Measurements from ENCODE around the gene FAM221A. TPM values are rescaled to one million over a fixed set of nuclear protein-coding genes. Genes with fewer than 3 reads are reported as not detected.
"Not testable (repeated sequence)": the region's sequence is repeated elsewhere in the genome, so short reads cannot be mapped to it uniquely, and the experiment has no call there.

The FAM221A gene
- total RNA-seq, 2 experiments from 2014 or later: 7.3 to 9.2 TPM

GRCh38 chr7:23715099-23715498 is 35.1 kb downstream of the FAM221A start:
- no peaks in the 10 kb centered on the region for H3K9me2 ChIP-seq (ENCODE audit: insufficient read depth, low read length)
- ChIA-PET CTCF (ENCODE audit: unreplicated experiment) (no interaction called here), POLR2A (no interaction called here)
- H3K4me3 ChIP-seq (ENCODE audit: low read depth, low read length, poor library complexity, severe bottlenecking): no peak overlapping the region
- no peaks in the 10 kb centered on the region for H3K36me3 ChIP-seq (ENCODE audit: insufficient read depth, low read length)
- H3K27ac ChIP-seq (ENCODE audit: low read depth, low read length, poor library complexity, severe bottlenecking): no peak overlapping the region
- H2AFZ ChIP-seq (ENCODE audit: low read length): no peak overlapping the region
- intact Hi-C loops (cut with micrococcal nuclease; ENCODE audit: unreplicated experiment): no loop called here
- no peak overlapping the region for H3K4me2 ChIP-seq (ENCODE audit: low read length)
- TF ChIP-seq EZH2phosphoT487 (IDR thresholded peaks at IDR 0.05; ENCODE audit: borderline replicate concordance, low read depth, low read length): no peak
- TF ChIP-seq, protein P1, sequence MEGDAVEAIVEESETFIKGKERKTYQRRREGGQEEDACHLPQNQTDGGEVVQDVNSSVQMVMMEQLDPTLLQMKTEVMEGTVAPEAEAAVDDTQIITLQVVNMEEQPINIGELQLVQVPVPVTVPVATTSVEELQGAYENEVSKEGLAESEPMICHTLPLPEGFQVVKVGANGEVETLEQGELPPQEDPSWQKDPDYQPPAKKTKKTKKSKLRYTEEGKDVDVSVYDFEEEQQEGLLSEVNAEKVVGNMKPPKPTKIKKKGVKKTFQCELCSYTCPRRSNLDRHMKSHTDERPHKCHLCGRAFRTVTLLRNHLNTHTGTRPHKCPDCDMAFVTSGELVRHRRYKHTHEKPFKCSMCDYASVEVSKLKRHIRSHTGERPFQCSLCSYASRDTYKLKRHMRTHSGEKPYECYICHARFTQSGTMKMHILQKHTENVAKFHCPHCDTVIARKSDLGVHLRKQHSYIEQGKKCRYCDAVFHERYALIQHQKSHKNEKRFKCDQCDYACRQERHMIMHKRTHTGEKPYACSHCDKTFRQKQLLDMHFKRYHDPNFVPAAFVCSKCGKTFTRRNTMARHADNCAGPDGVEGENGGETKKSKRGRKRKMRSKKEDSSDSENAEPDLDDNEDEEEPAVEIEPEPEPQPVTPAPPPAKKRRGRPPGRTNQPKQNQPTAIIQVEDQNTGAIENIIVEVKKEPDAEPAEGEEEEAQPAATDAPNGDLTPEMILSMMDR (conservative IDR thresholded peaks at IDR 0.05; ENCODE audit: low read length): no peak
- H3K4me1 ChIP-seq (ENCODE audit: insufficient read depth, low read length, poor library complexity, severe bottlenecking): no peaks in the 10 kb centered on the region
- no TSS peak for BruUV-seq (replicated peaks)
- H3K9me3 ChIP-seq (ENCODE audit: low read length): no peaks in the 10 kb centered on the region
- no peaks in the 10 kb centered on the region for H4K20me1 ChIP-seq (ENCODE audit: insufficient read depth, low read length)
- H3K79me2 ChIP-seq (ENCODE audit: insufficient read depth, low read depth, low read length): no peaks in the 10 kb centered on the region
- no peak for DNase-seq (ENCODE audit: low spot score)

DNA sequence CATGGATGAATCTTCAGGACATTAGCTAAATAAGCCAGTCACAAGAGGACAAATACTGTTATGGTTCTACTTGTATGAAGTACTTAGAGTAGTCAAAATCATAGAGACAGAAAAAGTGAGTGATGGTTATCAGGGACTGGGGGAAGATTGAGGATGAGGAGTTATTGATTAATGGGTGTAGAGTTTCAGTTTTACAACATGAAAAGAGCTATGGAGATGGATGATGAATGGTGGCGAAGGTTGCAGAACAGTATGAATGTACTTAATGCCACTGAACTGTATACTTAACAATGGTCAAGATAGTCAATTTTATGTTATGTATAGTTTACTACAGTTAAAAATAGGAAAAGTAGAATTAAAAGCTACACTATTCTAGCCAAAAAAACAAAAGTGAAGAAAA is 37.8 kb downstream of the FAM221A start:
- Histone ChIP-seq H3K9me2 (ENCODE audit: insufficient read depth, low read length) (no peaks in the 10 kb centered on the region), H3K4me3 (ENCODE audit: low read depth, low read length, poor library complexity, severe bottlenecking) (no peak overlapping the region), H3K27ac (ENCODE audit: low read depth, low read length, poor library complexity, severe bottlenecking) (no peak overlapping the region), H4K20me1 (ENCODE audit: insufficient read depth, low read length) (no peaks in the 10 kb centered on the region), H3K9me3 (ENCODE audit: low read length) (no peaks in the 10 kb centered on the region), H2AFZ (ENCODE audit: low read length) (no peak overlapping the region), H3K79me2 (ENCODE audit: insufficient read depth, low read depth, low read length) (no peaks in the 10 kb centered on the region), H3K36me3 (ENCODE audit: insufficient read depth, low read length) (no peaks in the 10 kb centered on the region), H3K4me1 (ENCODE audit: insufficient read depth, low read length, poor library complexity, severe bottlenecking) (no peaks in the 10 kb centered on the region), H3K4me2 (ENCODE audit: low read length) (no peak overlapping the region)
- TF ChIP-seq, protein P1 (conservative IDR thresholded peaks at IDR 0.05; ENCODE audit: low read length): no peak
- no peak for TF ChIP-seq EZH2phosphoT487 (IDR thresholded peaks at IDR 0.05; ENCODE audit: borderline replicate concordance, low read depth, low read length)
- ChIA-PET CTCF (ENCODE audit: unreplicated experiment) (no interaction called here), POLR2A (no interaction called here)
- no TSS peak for BruUV-seq (replicated peaks)
- no peak for DNase-seq (ENCODE audit: low spot score)
- intact Hi-C loops (cut with micrococcal nuclease; ENCODE audit: unreplicated experiment): no loop called here

DNA sequence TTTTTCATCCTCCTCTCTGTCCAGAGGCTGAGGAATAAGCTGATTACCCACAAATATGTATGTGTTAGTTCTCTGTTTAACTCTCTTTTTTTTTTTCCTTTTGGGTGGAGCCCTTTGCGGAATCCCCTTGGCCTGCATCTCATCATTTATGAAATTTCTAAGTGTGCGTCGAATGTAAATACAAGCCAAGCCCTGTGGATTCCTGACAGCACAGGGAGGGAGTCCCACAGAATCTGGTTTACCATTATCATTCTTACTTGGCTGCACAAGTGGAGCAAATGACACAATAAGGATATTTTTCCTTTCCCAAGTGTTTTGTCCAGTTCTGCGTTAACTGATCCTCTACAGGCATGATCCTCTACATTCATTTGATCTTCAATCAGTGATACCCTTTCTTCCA is 41.5 kb downstream of the FAM221A start:
- ChIA-PET POLR2A (no interaction called here), CTCF (ENCODE audit: unreplicated experiment) (interaction anchor here (0.6 kb wide), 1 partner anchor 617 kb away, joined by 3 read pairs; no protein-coding TSS in a partner anchor)
- DNase-seq (ENCODE audit: low spot score): no peak
- Histone ChIP-seq H2AFZ (ENCODE audit: low read length) (no peak overlapping the region), H3K4me3 (ENCODE audit: low read depth, low read length, poor library complexity, severe bottlenecking) (no peak overlapping the region), H3K9me3 (ENCODE audit: low read length) (no peaks in the 10 kb centered on the region), H3K4me1 (ENCODE audit: insufficient read depth, low read length, poor library complexity, severe bottlenecking) (no peaks in the 10 kb centered on the region), H3K9me2 (ENCODE audit: insufficient read depth, low read length) (no peaks in the 10 kb centered on the region), H3K4me2 (ENCODE audit: low read length) (no peak overlapping the region), H3K27ac (ENCODE audit: low read depth, low read length, poor library complexity, severe bottlenecking) (no peak overlapping the region), H4K20me1 (ENCODE audit: insufficient read depth, low read length) (no peaks in the 10 kb centered on the region), H3K36me3 (ENCODE audit: insufficient read depth, low read length) (no peaks in the 10 kb centered on the region), H3K79me2 (ENCODE audit: insufficient read depth, low read depth, low read length) (no peaks in the 10 kb centered on the region)
- TF ChIP-seq EZH2phosphoT487 (IDR thresholded peaks at IDR 0.05; ENCODE audit: borderline replicate concordance, low read depth, low read length): no peak
- TF ChIP-seq, protein P1 (conservative IDR thresholded peaks at IDR 0.05; ENCODE audit: low read length): no peak
- no TSS peak for BruUV-seq (replicated peaks)
- intact Hi-C loops (cut with micrococcal nuclease; ENCODE audit: unreplicated experiment): no loop called here

- BruUV-seq (replicated peaks); POLR2A ChIA-PET: not testable (repeated sequence)
Observed at GRCh38 chr7:23722587-23723216, 42.7 kb downstream of the FAM221A start.

More at GRCh38 chr7:23722587-23723216, 42.7 kb downstream of the FAM221A start:
- H3K4me2 ChIP-seq (ENCODE audit: low read length); intact Hi-C loops (cut with micrococcal nuclease; ENCODE audit: unreplicated experiment); H3K9me2 ChIP-seq (ENCODE audit: insufficient read depth, low read length); H3K79me2 ChIP-seq (ENCODE audit: insufficient read depth, low read depth, low read length); H3K4me1 ChIP-seq (ENCODE audit: insufficient read depth, low read length, poor library complexity, severe bottlenecking); CTCF ChIA-PET (ENCODE audit: unreplicated experiment); H3K9me3 ChIP-seq (ENCODE audit: low read length); H4K20me1 ChIP-seq (ENCODE audit: insufficient read depth, low read length); DNase-seq (ENCODE audit: low spot score); H3K27ac ChIP-seq (ENCODE audit: low read depth, low read length, poor library complexity, severe bottlenecking); H3K4me3 ChIP-seq (ENCODE audit: low read depth, low read length, poor library complexity, severe bottlenecking); H3K36me3 ChIP-seq (ENCODE audit: insufficient read depth, low read length); H2AFZ ChIP-seq (ENCODE audit: low read length): not testable (repeated sequence)
